ENCODE results near the gene WDR49.

WDR49 gene

DNA sequence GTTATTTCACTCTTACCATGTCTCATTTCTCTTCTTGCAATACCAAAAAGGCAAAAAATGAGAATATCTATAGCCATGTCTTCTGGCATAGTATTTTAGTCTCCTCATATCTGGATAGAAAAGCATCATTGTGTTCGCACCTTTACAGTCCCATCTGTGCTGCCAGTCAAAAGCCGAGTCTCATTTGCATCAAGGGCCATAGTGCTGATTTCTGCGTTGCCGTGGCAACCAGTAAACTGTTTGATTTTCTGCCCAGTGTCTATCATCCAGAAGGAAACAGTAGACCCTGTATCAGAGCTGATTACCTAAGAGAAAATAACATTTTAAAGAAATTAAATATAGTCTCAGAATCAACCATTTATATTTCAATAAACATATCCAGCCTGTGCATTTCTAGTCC is 93.8 kb downstream of the WDR49 start:
- no peak for TF ChIP-seq CTCF (IDR thresholded peaks at IDR 0.05; ENCODE audit: low read length, missing control alignments)
- DNase-seq (ENCODE audit: low read depth): no peak
- no peak overlapping the region for H3K4me3 ChIP-seq (replicated peaks; ENCODE audit: low read depth, low read length)

DNA sequence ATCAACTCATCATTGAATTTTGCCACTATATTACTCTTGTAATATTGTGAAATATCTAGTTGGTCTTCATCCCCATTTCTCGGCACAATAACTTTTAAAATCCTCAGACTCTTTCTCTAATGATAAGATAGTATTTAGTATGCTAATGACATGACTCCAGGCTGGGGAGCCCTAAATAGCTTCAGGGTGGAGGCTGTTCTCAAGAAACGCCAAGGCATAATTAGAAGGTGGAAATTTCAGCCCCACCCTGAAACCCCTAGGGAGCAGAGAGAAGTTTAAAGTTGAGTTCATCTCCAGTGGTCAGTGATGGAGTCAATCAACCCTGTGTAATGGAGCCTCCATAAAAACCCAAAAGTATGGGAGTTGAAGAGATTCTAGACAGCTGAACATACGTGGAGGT is 98.8 kb downstream of the WDR49 start:
- TF ChIP-seq CTCF (IDR thresholded peaks at IDR 0.05; ENCODE audit: low read length, missing control alignments): no peak
- no peak for DNase-seq (ENCODE audit: low read depth)
- H3K4me3 ChIP-seq (replicated peaks; ENCODE audit: low read depth, low read length): no peak overlapping the region

GRCh38 chr3:167538081-167538480 is 115.7 kb downstream of the WDR49 start:
- no peak overlapping the region for H3K4me3 ChIP-seq (replicated peaks; ENCODE audit: low read depth, low read length)
- DNase-seq (ENCODE audit: low read depth): no peak
- no peak for TF ChIP-seq CTCF (IDR thresholded peaks at IDR 0.05; ENCODE audit: low read length, missing control alignments)

DNA sequence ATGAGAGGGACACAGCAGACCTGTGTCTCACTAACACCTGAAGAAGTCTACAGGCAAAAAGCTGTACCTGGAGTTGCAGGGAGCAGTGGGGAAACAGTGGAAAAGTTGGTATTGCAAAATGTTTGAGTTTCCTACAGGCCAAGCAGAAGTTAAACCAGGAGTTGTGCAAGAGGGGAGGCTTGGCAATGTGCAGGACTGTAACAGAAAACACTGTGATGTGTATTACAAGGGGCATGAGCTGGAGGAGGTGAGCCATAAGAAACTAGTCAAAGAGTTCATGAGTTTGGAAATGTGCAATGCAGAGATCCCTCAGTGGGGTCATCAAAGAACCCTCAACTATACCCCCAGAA is 132.8 kb downstream of the WDR49 start:
- no peak for DNase-seq (ENCODE audit: low read depth)
- TF ChIP-seq CTCF (IDR thresholded peaks at IDR 0.05; ENCODE audit: low read length, missing control alignments): no peak
- no peak overlapping the region for H3K4me3 ChIP-seq (replicated peaks; ENCODE audit: low read depth, low read length)

DNA sequence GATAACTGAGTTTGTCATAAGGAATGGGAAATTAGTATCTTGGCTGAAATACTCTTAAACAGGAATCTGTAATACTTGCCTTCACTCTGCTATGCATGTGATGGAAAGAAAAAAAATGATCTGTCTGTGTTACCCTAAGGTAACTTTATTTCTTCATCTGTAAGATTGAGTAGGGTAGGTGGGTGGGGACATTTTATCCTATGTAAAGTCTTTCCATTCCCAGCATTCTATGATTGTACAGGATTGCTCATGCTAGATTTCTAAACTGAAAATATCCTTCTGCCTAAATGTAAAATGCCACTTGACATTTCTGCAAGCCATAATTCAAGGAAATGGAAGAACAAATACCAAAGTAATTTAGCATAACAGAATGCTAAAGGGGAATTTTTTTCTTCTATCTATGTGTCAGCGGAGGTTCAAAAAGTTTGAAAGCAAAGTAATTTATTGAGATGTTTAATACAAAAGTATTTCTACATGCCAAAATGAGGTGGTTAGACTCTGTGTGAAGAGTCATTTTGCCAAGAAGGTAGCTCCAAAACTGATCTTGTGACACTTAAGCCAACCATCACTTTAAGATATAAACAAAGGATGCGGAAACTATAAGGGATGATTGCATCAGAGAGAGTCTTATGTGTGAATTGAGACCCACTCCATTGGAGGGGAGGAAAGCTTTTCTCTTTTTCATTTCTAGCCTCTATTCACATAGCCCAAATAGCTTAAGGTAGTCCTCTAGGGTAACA is 133.3 kb downstream of the WDR49 start:
- no peak for DNase-seq (ENCODE audit: low read depth)
- H3K4me3 ChIP-seq (replicated peaks; ENCODE audit: low read depth, low read length): no peak overlapping the region
- TF ChIP-seq CTCF (IDR thresholded peaks at IDR 0.05; ENCODE audit: low read length, missing control alignments): no peak

GRCh38 chr3:167507954-167508353 is 145.8 kb downstream of the WDR49 start:
- no peak overlapping the region for H3K4me3 ChIP-seq (replicated peaks; ENCODE audit: low read depth, low read length)
- no peak for DNase-seq (ENCODE audit: low read depth)
- TF ChIP-seq CTCF (IDR thresholded peaks at IDR 0.05; ENCODE audit: low read length, missing control alignments): no peak

GRCh38 chr3:167502401-167502800 is 151.3 kb downstream of the WDR49 start:
- H3K4me3 ChIP-seq (replicated peaks; ENCODE audit: low read depth, low read length): no peak overlapping the region
- no peak for DNase-seq (ENCODE audit: low read depth)
- no peak for TF ChIP-seq CTCF (IDR thresholded peaks at IDR 0.05; ENCODE audit: low read length, missing control alignments)
